Fibroblast of skin of back (primary cell): Measurements from ENCODE around the gene APOM.

Experiments used
- DNase-seq: peaks from one replicate; pipeline ENCODE4 v3.0.0-alpha.2; 2013

The APOM gene

DNA sequence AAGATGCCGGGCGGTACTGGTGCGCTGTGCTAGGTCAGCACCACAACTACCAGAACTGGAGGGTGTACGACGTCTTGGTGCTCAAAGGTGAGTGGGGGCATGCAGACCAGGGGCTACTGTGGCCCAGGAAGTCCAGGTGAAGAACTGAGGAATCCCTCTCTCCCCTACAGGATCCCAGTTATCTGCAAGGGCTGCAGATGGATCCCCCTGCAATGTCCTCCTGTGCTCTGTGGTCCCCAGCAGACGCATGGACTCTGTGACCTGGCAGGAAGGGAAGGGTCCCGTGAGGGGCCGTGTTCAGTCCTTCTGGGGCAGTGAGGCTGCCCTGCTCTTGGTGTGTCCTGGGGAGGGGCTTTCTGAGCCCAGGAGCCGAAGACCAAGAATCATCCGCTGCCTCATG is 52.0 kb downstream of the APOM start:
- DNase-seq: no peak
